ENCODE measurements around the gene UGCG.

DNA sequence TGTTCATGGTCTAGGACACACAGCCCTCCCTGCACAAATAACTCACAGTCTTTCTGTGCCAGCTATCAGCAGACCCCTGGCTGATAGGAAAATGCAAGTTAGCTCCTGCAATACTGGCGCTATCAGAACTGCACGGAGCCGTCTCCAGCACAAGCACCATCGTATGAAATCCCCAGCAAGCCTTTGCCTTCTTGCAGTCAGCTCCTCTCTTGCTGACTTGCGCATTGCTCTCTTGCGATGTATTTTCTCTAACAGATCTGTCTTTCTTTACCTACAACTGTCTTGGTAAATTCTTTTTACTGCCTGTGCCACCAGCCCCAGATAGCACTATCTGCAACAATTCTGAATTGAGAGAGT, 25.1 kb upstream of the UGCG start:
- TF ChIP-seq RAD21 (IDR thresholded peaks at IDR 0.05; ENCODE audit: low read depth), result no peak
- no peak for TF ChIP-seq NFIC (IDR thresholded peaks at IDR 0.05)
- no peak for TF ChIP-seq CREB1 (IDR thresholded peaks at IDR 0.05; ENCODE audit: low read depth)
